HG03520 (cell line): ENCODE data around the gene MED25.

Experiments
- ATAC-seq: cut with Tn5 transposase; IDR thresholded peaks from one replicate; pipeline ENCODE4 v1.9.1; 2021; ENCODE audit warnings: mild to moderate bottlenecking, moderate library complexity; ENCODE audit not compliant: unreplicated experiment

Gene MED25

DNA sequence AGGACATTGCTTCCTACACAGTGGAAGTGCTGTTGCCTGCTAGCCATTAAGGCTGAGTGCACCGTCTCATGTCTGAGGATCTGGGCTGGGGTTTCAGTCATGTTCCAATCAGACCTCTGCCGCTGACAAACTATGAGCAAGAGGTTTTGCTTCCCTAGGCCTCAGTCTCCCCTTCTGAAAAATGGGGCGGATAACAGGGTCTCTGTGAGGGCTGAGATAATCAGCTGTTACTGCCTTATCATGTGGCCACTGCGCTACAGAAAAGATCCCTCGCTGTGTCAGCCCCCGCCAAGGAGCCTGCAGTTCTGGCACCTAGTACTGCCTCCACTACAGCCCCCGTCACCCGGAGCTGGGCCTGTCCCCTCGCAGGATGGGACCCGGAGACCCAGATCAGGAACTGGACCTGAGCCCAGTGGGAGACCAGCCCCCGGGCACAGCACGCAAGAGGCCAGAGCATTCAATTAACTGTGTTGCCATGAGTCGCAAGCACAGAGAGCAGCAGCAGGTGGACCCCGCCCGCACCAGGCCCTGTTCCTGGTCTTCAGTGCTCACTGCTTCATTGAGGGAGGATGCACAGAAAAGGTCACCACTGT is 52.3 kb downstream of the MED25 start:
- no peak for ATAC-seq

DNA sequence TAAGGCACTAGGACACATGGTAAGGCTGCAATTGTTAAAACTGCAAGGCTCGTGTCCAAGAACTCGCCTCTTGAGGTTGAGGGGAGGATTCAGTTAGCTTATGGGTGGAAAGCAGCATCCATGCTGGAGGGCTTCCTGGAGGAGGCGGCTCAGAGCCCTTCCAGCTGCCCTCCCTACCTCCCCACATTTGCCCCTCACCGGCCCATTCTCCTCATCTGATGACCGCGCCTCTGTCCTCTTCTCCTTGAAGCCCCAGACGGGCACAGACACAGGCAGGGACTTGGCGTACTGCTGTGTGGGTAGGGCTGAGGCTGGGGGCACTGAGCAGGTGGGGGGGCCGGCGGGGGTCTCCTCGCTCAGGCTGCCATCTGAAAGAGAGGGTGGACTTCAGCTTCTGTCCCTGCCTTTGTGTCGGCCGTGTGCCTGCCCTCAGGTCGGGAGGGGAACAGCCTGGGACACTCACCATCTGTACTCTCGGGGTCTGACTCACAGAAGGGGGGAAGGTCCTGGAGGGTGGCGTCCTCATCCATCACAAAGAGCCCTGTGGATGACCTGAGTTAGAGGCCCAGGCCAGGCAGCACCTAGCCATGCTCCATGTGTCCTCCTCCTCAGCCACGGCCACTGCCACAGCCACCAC is 53.4 kb downstream of the MED25 start:
- no peak for ATAC-seq

DNA sequence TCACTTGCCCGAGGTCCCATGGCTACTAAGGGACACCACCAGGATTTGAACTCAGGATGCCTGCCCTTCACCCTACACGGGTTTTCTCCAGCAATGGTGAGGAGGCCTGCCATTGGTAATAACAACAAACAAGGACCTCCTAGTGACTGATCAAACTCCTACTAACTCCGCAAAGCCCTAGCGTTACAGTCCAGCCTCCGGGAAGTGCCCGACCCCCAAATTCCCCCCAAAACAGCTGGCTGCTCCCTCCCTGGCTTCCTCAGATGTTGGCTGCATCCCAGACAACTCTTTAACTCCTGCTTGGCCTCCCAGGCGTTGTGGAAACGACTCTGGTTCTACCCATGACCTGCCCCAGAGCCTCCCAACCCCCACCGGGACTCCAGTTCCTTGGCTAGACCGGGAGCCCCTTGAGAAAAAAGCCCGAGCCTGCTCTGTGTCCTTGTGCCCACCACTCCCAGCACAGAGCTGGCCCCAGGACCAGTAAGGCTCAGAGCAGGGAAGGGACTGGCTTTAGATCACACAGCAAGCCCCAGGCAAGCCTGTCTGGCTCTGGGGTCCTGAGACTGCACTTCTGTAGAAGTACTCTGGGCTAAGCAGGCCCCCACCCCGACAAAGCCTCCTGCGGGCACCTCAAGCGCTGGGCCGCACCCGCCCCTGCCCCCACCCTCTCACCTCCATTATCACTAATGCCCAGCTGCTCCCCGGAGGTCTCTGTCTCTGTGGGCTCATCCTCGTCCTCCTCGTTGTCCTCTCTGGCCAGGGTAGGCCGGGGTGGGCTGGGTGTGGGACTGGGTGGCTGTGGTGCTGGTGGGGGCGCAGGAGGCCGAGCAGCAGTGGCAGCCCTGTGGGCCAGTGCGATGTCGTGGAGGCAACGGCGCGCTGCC is 54.4 kb downstream of the MED25 start:
- no peak for ATAC-seq

DNA sequence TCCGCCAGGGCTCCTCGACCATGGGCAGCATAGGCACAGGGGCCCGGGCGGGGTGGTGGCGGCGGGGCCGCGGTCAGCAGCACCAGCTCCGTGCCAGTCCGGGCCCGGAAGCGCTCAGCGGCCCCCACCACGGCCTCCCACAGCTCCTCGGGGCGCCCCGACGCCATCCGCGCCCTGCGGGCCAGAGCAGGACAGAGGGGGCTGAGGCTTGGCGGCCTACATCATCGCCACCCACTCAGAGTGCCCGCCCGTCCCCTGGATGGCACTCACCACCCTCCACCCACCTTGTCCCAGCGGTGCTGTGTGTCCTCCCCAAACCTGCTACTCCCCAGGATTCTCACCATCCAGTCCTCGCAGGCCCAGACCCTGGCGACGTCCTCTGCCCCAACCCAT is 55.0 kb downstream of the MED25 start:
- ATAC-seq = no peak

DNA sequence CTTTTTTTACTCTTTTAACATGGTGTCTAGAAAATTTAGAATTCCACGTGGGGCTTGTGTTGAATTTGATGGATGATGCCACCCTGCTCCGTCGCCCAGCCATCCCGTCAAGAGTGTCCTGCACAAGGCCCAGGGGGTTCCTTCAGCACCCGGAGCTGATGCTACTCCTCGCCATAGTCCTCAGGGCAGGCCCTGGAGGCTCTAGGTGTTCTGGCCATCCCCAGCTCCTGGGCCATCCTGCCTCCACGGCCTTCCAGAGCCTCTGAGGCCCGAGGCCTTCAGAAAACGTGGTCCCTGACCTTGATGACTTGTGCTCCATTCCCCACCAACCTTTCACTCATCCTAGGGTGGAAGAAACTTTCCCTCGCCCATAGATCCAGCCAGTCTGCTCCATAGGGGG is 55.7 kb downstream of the MED25 start:
- ATAC-seq = no peak

DNA sequence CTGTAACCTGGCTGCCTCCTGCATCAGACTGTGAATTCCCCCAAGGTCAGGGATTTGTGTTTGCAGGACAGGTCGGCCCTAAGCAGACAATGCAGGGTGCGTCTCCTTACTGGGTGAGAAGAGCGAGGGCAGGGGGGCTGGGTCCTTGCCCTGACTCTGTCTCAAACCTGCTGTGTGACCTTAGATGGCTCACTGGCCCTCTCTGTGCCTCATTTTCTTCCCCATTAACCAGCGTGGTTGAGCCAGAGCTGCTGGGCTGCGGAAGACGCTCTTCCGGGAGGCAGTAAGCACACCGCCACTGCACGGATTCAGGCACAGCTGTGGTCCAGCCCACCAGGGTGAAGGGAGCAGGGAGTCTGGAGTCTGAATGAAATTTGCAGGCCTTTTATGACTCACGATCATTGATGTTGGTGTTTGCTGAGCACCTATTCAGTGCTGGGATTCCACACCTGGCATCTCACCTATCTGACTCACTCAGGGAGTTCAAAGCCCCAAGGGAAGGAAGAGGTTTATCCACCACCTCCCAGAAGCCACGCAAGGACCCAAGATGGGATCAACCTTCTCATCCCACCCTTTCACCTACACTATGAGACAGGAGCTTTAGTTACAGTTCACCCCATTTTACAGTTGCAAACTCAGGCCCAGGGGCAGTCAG is 56.5 kb downstream of the MED25 start:
- no peak for ATAC-seq

DNA sequence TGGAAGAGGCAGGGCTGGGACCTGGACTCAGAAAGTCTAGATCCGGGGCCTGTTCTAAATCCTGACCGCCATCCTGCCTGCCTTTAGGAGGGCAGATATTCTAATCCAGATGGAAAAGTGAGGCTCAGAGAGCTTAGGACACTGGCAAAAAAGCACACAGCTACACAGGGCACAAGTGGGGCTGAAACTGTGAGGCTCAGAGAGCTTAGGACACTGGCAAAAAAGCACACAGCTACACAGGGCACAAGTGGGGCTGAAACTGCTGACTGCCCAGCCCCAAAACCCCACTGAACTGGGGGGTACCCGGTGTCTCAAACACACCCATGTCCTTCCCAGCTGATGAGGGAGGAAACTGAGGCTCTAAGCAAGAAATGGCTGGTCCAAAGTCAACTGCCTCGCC is 57.1 kb downstream of the MED25 start:
- no peak for ATAC-seq

DNA sequence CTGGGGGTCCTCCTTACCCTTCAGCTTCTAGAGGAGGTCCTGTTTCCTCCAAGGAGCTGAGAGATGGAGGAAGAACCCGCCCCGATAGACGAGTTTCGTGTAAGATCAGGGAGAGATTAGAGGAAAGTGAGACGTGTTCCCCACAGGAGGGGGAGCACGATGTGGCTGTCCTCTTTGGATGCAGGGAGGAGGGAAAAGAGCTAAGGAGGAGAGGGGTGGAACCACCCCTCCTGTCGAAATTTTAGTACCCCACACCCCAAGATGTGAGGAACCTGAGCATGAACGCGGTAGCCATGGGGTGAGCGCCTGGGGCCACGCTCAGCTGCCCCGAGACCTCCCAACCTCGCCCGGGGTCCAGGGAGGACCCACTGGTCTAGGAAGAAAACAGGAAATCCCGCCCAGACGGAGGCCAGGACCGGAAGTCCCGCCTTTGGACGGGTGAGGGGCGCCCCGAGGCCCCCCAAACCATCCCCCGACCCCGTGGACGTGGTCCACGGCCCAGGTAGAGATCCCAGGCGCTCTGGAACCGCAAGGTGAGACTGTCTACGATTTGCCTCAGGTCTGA is 57.9 kb downstream of the MED25 start:
- no peak for ATAC-seq

DNA sequence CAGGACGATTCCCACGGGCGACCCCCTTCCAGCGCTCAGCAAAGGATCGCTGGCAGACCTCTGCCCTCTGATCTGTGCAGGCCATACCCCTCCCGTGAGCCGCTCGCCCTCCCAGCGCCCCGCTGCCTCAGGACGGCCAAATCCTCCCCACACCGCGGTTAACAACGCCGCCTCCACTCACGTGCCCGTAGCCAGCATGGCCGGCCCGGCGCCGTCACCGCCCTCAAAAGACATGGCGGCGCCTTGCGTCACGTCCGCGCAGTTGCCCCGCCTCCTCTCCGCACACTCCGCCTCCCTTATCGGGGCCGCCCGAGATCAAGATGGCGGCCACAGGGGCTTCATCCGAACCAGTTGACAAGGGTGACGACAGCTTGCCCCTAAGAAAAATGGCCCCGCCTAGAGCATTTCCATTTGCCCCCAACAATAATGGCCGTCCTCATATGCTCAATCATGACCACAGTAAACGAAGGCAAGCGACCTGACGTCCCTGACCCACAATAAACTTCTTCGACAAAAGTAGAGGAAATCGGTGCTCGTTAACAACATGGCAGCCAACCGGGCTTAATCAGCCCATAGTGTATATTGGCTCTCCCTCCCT is 58.4 kb downstream of the MED25 start:
- peak; percentile 42 for ATAC-seq

DNA sequence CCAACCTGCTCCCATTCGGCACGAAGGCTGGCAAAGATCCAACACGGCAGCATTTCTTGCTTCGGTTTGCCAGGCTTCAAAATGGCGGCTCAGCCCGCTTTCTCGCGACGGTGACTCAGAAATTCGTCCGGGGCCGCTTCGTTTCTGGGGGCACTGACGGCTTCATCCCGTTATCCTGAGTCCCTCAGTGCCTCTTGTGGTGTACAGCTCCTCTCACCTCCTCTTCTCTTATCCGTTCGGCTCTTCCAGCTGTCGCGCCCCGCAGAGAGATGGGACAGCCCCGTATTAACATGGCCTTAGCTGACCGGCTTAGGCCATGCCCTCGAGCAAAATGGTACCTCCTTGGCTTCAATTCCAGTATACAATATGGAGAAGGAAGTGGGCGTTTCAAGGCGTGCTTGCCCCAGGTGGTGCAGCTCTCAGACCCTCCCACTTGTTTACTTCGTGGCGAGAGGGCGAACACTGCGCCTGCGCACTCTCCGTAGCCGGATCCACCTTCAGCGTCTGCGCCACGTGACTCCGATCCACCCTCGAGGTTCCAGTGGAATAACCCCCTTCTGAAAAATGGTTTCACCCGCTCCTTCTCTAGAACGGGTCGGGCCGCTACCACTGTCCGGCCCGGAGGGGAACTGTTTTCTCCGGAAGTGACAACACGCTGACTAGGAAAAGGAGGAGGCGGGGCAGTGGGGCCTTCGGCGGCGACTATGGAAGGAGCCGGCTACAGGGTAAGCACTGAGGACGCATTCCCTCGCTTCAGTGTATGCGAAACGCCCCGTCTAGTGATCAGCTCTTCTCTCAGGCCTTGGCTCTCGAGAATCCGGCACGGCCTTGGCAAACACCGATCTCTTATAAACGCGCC is 59.2 kb downstream of the MED25 start, which contains the start of the genes AKT1S1 and TBC1D17:
Gene AKT1S1 (minus strand): TSS at position 336 of the 859 bp plus-strand sequence. CDS start 4,060 bp downstream, outside the sequence.
Gene TBC1D17 (plus strand): TSS at position 683 of the 859 bp plus-strand sequence. CDS start 22 bp downstream, at position 705.
- ATAC-seq = peak; percentile 45

DNA sequence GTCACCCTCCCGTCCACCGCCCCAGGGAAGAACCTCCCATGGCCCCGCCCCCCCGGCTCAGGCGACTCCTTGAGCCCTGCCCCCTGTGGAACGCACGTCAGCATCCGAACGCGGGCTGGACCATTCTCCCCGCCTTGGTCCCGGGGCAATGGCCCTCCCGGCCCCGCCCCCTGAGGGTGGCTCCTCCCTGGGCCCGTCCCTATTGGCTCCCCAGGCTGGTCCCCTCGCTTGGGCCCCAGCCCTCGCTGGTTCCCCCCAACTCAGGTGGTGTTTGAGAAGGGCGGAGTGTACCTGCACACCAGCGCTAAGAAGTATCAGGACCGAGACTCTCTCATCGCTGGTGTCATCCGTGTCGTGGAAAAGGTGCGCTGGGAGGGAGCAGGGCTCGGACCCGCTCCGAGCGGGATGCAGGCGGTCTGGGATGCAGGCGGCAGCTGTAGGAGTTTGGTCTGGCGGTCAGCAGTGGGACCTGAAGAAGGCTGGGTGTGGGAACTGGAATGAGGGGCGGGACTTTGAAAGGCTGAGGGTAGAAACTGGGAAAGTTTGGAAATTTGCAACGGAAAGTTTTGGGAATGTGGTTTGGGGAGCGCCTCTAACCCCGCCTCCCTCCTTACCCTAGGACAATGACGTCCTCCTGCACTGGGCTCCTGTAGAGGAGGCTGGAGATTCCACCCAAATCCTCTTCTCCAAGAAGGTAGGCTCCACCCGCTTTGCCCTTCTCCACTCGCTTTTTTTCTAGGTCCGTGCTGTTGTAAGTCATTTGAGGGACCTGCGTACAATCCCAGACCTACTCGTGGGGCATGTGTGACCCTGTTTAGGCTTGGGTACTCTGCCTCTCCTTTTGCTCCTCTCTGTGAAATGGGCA is 60.0 kb downstream of the MED25 start:
- ATAC-seq = peak; percentile 34

DNA sequence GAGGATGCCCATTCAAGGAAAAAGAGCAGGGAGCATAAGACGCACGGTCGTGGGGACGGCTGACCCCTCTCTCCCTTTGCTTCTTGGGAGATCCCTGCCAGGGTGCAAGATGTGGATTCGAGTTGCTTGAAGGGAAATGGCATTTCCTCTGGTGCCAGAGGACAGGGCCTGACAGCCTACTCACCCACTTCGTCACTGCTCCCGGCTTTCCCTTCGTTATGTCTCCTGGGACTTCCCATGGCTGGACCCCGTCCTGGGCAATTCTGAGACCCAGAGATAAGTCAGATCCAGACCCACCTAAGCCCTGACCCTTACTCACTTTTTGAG is 60.6 kb downstream of the MED25 start:
- ATAC-seq = no peak

DNA sequence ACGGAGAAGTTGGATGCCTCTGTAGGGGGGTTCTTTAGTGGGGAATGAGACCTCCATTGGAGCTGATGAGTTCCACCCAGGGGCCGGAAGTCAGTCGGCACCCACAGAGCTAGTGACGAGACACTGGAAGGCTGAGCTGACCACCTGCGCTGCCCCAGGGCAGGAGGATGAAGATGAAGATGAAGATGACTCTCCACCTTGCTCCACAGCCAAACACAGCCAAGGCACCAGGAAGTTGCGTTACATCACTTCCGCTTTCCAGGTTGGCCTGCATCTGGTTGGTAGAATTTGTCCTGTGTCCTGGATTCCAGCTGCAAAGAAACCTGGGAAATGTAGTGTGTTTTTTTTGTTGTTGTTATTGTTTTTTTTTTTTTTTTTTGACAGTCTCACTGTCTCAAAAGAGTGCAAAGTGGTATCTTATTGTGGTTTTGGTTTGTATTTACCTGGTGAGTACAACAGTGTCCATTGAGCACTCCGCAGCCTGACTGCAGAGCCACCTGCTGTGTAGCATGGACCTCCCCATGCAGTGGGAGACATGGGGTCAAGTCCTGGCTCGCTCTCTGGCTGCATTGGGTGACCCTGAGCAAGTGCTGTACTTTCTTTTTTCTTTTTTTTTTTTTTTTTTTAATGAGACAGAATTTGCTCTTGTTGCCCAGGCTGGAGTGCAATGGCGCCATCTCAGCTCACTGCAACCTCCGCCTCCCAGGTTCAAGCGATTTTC is 61.3 kb downstream of the MED25 start:
- ATAC-seq = no peak

DNA sequence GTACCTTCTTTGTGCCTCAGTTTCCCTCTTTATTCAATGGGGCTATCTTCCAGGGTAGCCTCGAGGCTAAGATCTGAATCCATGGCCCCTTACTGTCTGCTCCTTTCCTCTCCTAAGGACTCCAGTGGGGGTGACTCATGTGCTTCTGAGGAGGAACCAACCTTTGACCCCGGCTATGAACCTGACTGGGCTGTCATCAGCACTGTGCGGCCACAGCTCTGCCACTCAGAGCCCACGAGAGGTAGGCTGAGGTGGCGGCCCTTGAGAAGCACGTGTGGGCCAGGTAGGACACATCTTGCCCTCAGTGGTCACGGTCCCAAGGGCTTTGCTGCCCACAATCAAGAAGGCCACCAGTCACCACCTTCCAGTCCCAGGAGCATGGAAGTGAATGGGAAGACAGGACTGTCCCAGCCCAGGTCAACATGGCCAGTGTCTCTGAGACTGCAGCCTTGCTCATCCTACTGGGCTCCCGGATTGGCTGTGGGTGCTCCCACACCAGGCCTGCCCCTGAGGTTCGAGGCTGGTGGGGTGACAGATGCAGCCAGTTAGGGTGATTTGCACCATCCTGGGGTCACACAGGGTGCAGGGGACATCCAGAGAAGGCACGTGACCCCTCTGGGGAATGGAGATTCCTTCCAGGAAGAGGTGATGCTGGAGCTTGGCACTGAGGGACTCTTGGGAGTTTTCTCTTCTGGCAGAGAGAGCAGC is 62.2 kb downstream of the MED25 start:
- no peak for ATAC-seq

DNA sequence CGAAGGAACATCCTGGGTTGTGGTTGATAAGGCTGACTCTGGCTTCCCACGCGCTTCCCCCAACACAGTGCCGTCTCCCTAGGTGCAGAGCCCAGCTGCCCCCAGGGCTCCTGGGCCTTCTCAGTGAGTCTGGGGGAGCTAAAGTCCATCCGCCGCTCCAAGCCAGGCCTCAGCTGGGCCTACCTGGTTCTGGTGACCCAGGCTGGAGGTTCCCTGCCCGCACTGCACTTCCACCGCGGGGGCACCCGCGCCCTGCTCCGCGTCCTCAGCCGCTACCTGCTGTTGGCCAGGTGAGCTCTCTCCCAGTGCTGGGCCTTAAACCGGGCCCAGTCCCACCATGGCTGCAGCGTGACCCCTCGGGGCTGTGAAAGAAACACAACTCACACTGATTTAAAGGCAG is 63.1 kb downstream of the MED25 start:
- ATAC-seq = no peak

DNA sequence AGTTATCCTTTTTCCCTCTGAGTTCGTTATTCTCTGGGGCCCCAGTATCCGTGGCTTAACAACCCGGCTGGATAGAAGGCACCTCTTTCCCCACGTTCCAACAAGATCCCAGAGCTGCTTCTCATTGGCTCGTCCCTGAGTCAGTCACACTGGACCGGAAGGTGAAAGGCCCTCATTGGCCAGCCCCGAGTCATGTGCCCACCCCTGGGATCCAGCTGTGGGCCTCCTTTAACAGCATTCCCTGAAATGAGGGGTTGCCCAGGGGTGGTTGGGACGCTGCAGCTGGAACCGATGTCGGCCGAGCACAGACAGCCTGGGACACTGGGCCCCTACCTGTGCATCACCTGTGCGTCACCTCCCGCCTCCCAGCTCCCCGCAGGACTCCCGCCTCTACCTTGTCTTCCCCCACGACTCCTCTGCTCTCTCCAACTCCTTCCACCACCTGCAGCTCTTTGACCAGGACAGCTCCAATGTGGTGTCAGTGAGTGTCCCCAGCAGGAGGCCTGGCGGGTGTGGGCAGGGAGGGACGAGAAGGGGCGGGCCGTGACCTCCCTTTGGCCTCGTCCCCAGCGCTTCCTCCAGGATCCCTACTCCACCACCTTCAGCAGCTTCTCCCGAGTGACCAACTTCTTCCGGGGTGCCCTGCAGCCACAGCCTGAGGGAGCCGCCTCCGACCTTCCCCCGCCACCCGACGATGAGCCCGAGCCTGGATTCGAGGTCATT is 63.7 kb downstream of the MED25 start:
- no peak for ATAC-seq

DNA sequence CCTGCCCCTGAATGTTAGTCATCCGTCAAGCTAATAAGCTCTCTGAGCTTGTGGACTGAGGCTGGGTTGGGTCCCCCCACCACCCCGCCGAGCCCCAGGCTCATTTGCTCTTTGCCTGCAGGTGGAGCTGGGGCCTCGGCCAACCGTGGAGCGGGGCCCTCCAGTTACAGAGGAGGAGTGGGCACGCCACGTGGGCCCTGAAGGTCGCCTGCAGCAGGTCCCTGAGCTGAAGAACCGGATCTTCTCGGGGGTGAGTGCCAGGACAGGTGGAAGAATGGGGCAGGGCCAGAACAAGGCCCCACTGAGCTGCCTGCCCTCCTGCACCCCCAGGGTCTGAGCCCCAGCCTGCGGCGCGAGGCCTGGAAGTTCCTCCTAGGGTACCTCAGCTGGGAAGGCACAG is 64.6 kb downstream of the MED25 start:
- ATAC-seq = no peak
